Ectodermal cell (in vitro differentiated cells): ENCODE results near the gene NRF1.
A peak's percentile ranks its signal among the peaks of the same experiment; 100 is the strongest.

Source experiments
- H3K27ac ChIP-seq: 2 replicates; pipeline ENCODE4 v1.7.0; 2013; ENCODE audit warnings: mild to moderate bottlenecking, low read depth, low read length; ENCODE audit not compliant: insufficient read depth, poor library complexity, severe bottlenecking
- H3K27me3 ChIP-seq: 2 replicates; pipeline ENCODE4 v1.7.0; 2013; ENCODE audit warnings: mild to moderate bottlenecking, low read length; ENCODE audit not compliant: insufficient read depth, control insufficient read depth, poor library complexity, severe bottlenecking
- H3K36me3 ChIP-seq: one replicate; pipeline ENCODE4 v1.7.0; 2013; ENCODE audit warnings: low read length; ENCODE audit not compliant: control insufficient read depth, insufficient read depth
- H3K4me1 ChIP-seq: one replicate; pipeline ENCODE4 v1.7.0; 2013; ENCODE audit warnings: low read length; ENCODE audit not compliant: control insufficient read depth, insufficient read depth
- H3K4me3 ChIP-seq: 2 replicates; pipeline ENCODE4 v1.7.0; 2013; ENCODE audit warnings: low read depth, low read length, control low read depth; ENCODE audit not compliant: insufficient read depth
- H3K9me3 ChIP-seq: 2 replicates; pipeline ENCODE4 v1.7.0; 2013; ENCODE audit warnings: mild to moderate bottlenecking, low read length, moderate library complexity; ENCODE audit not compliant: control insufficient read depth
- WGBS, 2 experiments: methylation state at CpG; one replicate each; pipeline ENCODE4 v1.1.7; 2013; ENCODE audit warnings: missing lambda C conversion rate in 2 of 2; 5-methylcytosine and 5-hydroxymethylcytosine counted together

Gene NRF1

DNA sequence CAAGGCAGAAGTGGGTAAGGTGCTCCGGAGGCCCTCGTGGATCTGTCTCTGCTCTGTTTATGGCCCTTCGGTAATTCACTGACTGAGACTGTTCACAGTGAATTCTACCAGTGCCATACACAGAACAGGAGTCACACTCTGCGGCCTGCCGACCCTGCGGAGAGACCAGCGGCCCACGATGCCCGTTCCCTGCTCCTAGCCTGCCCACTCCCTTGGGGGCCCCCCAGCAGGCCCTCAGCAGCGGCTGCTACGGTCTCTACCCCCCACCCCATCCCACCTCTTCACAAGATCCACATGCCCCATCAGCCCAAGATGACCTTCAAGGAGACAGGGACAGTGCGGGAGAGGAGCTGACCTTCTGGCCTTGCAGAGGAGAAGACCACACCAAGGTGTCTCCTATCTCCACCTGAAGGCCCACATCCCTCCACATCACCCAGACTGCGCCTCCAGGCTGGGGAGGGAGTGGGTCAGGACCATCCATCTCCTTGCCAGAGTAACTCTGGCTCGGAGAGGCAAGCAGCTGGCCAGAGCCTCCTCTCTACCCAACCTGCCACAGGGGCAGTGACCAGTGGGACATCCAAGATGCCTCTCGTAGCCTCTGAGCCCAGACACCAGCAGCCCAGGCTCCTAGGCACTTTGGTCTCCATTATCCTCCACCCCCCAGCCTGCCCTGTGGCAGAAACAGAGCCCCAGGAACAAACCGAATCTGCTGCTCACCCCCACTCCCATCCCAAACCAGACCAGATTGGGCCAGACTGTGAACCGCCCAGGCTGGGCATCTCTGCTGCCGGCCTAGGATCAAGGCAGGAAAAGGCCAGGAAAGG, 163.6 kb downstream of the NRF1 start:
- no peaks in the 10 kb centered on the region for H3K36me3 ChIP-seq
- 86 to 87% methylated on average over 18 of the region's 18 CpGs for WGBS, 2 experiments
- H3K4me1 ChIP-seq: peaks cover 29% of the 10 kb centered on the region
- H3K27me3 ChIP-seq: peaks cover 68% of the 10 kb centered on the region
- no peaks in the 10 kb centered on the region for H3K9me3 ChIP-seq
- H3K27ac ChIP-seq: no peak overlapping the region
- H3K4me3 ChIP-seq: no peak overlapping the region

DNA sequence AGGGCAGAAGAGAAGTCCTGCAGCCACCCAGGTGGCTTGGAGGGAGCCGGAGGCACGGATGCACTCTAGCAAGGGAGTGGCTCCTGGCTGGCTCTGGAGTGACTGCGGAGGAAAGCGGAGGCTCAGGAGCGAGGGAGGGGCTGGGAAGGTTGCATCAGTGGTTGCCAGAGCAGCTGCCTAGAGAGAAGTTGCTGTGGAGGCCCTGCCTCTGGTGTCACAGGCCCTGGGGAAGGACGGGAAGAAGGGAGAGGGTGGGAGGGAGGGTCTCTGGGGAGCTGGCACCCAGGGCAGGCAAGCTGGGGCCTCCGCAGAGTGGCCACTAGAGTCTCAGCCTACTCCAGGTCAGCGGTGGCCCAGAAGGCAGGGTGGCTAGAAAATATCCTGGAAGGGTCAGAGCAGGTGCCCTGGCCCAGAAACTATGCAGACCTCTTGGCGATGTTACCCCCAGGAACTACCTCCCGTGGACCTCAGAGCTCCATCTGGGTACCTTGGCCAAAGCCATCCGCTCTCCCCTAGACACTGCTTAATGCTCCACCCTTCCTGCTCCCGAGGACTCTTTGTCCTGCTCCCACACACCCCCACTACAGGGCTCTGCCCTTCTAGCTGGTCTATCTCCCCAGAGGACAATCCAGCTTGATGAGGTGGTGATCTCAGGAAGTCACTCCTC, 164.3 kb downstream of the NRF1 start:
- WGBS, 2 experiments: 30 to 35% methylated on average over 12 of the region's 12 CpGs
- Histone ChIP-seq H3K4me3 (no peak overlapping the region), H3K27me3 (peaks cover 75% of the 10 kb centered on the region), H3K27ac (no peak overlapping the region), H3K9me3 (no peaks in the 10 kb centered on the region), H3K36me3 (no peaks in the 10 kb centered on the region), H3K4me1 (peaks cover 36% of the 10 kb centered on the region)

DNA sequence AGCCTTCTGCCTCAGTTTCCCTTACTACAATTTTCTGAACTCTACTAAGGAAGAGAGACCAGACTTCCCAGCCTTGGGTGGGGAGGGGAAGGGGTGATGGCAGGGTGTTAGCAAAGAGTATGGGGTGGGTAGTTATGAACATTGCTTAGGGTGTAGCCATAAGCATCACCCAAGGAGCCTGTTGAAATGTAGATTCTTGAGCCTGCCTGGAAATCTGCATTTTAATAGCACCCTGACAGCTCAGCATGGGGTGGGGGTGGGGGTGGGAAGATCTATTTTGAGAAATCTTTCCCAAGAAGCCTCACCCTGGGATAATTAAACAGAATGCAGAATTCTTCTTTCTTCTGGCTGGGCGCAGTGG, 164.8 kb downstream of the NRF1 start:
- H3K4me3 ChIP-seq: no peak overlapping the region
- H3K9me3 ChIP-seq: no peaks in the 10 kb centered on the region
- no peak overlapping the region for H3K27ac ChIP-seq
- peaks cover 80% of the 10 kb centered on the region for H3K27me3 ChIP-seq
- H3K36me3 ChIP-seq: no peaks in the 10 kb centered on the region
- WGBS, 2 experiments: 18 to 33% methylated on average over 1 of the region's 1 CpG
- peaks cover 41% of the 10 kb centered on the region for H3K4me1 ChIP-seq

DNA sequence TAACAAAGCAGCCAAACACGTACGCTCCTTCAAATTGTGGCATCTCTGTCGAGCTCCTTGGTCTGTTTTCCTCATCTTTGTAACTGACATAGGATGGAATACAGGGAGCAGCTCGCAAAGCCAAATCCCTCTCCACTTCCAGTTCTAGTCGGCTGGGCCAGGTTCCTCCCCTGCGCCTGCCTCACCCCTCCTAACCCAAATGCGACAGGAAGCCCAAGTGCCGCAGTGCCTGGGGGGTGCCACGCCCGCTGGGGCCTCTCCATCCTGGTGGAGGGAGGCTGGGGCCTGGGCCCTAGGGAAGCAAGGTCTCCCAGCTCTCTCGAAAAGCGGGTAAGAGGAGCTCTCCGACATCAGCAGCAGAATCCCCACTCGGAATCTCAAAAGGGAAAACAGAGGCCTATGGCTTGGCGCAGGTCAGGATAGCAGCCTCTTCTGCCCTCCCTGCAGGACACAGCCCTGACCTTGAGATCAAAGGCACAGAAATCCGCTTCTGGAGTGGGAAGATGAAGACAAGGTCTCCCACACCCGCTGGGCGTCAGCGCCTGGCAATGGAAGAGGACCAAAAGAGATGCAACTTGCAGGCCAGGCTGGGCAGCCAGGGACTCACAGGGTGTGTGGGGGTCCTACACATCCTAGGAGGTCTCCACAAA, 165.8 kb downstream of the NRF1 start:
- WGBS, 2 experiments: 7 to 11% methylated on average over 19 of the region's 19 CpGs
- Histone ChIP-seq H3K4me3 (no peak overlapping the region), H3K36me3 (no peaks in the 10 kb centered on the region), H3K9me3 (no peaks in the 10 kb centered on the region), H3K4me1 (peaks cover 38% of the 10 kb centered on the region), H3K27me3 (peaks cover 90% of the 10 kb centered on the region), H3K27ac (no peak overlapping the region)

DNA sequence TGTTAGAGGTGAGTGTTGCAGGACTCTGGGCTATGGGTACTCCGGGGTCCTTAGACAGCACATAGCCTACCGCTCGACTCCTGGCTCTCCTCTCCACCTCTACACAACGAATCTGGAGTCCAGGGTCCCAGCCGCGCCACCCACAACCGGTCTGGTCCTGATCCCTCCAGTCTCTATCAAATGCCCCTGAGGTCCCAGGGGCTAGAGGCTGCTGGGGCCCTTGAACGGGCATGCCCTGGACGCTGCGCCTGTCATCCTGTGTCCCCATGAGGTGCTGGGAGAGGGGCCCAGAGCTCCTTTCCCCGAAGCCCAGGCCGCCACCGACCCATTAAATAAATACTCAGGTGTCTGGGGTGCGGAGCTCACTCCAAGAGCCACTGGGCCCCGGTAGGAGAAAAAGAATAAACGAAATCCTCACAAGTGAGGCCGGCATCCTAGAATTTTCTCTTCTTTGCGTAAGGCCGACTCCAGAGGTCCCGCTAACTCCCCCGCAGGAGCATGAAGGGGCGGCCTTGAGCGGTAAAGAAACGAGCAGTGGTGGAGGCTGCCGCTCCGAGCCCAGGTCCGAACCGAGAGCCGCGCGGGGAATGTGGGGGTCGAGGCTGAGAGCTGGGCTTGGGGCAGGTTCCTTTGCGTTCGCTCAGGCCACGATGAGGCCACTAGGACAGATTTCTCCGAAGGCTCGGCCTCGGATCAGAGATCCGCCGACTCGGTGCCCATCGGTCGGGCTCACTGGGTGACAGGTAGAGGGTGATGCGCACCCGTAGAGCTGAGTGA, 166.7 kb downstream of the NRF1 start:
- H3K36me3 ChIP-seq: no peaks in the 10 kb centered on the region
- H3K4me3 ChIP-seq: no peak overlapping the region
- H3K27me3 ChIP-seq: peaks cover 96% of the 10 kb centered on the region
- peaks cover 37% of the 10 kb centered on the region for H3K4me1 ChIP-seq
- H3K9me3 ChIP-seq: no peaks in the 10 kb centered on the region
- 4% methylated on average over 45 of the region's 45 CpGs for WGBS, 2 experiments
- H3K27ac ChIP-seq: no peak overlapping the region

DNA sequence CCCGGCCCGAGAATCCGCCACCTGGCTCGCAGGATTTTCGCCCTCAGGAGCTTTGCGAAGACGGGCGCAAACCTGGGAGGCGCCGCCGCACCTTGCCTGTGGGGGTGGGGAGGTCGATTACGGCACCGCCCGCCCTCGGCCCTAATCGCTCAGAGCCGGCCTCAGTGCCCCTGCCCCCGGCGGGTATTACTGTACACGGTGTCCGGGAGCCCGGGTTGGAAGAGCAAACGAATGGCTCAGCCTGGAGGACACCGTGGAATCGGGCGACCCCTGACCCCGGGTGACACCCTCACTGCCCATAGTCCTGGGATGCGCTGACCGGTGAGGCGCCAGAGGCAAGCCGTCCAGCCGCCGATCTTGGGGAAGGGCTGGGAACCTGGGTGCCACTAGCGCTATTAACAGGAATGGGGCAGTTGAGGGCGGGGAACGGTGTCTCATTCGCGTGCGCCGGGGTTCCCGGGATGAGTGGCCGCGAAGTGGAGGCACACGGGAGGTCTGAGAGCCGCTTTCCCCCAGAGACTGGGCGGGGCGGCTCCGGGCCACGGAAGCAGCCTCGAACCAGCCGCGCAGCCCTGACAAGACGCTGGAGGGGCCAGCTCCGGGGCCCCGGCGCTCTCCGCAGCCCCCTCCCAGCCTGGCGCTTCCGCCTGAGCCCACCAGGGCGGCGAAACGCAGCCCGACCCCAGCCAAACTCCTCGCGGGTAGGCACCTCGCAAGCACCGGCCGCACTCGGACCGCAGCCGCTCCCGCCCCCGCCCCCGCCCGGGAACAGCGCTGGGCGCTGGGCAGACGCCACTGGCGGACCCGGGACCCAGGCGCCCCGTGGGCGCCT, 167.5 kb downstream of the NRF1 start:
- Histone ChIP-seq H3K27ac (no peak overlapping the region), H3K9me3 (no peaks in the 10 kb centered on the region), H3K4me3 (peak overlapping the region; percentile 10), H3K36me3 (no peaks in the 10 kb centered on the region), H3K4me1 (peaks cover 37% of the 10 kb centered on the region), H3K27me3 (peaks cover 98% of the 10 kb centered on the region)
- WGBS, 2 experiments: 1% methylated on average over 84 of the region's 84 CpGs

DNA sequence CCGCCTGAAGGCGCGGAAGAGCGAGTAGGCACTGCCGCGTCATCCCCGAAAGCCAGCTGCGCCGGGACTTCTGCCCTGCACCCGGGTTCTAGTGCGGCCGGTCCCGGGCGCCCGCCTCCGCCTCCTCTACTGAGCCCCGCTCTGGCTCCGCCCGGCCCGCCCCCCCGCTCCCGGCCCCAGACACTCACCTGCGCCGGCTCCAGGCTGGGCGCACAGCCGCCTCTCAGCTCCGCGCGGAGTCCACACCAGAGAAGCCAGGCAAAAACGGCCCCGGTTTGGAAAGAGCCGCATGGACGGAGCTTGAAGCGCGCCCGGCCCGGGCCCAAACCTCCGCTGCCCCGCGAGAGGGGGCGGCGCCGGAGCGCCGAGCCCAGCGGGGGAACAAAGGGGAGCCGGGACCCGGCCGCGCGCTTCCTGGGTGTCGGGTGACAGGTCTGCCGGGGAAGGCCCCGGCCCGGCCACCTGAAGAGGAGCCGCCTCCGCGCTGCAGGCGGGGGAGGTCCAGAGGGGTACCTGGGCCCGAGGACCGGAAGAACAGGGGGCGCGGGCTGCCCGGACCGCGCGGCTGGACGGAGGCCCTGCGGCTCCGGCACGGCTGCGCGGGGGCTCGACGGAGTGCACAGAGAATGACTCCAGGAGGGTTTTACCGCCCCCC, 168.2 kb downstream of the NRF1 start:
- H3K4me1 ChIP-seq: peaks cover 35% of the 10 kb centered on the region
- no peak overlapping the region for H3K27ac ChIP-seq
- no peaks in the 10 kb centered on the region for H3K36me3 ChIP-seq
- H3K27me3 ChIP-seq: peaks cover 100% of the 10 kb centered on the region
- no peaks in the 10 kb centered on the region for H3K9me3 ChIP-seq
- 0 to 1% methylated on average over 76 of the region's 76 CpGs for WGBS, 2 experiments
- peak overlapping the region; percentile 27 for H3K4me3 ChIP-seq

DNA sequence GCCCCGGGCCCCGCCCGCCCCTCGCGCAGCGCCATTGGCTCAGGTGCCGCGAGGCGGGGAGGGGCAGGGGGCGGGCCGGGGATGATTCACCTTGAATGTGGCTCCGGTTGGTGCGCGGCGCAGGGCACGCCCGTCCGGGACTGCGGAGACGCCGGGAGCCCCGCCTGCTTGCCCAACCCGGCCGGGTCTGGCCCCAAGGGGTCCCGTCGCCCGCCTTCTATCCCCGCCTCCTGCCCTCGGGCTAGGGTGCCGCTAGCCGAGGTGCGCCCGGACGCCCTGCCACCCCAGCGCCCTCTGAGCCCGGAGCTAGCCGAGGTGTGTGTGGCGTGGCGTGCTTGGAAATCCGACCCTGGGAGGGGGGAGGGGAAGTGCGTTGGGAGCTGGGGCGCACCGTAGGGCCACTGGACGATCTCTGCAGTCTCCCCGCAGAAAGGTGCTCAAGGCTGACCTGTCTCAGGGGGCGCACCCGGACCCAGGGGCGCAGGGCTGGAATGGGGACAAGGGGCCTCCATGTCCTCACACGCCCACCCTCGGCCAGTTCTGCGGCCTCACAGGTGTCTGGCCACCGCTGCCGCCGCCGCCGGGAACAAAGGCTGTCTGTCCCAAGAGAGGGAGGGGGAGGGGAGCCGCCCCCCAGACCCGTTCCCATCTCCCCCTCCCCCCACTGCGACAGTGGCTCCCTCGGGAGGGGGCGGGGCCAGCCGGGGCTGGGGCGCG, 168.9 kb downstream of the NRF1 start:
- H3K9me3 ChIP-seq: no peaks in the 10 kb centered on the region
- no peaks in the 10 kb centered on the region for H3K36me3 ChIP-seq
- peaks cover 100% of the 10 kb centered on the region for H3K27me3 ChIP-seq
- peaks cover 41% of the 10 kb centered on the region for H3K4me1 ChIP-seq
- H3K27ac ChIP-seq: no peak overlapping the region
- 0 to 1% methylated on average over 63 to 64 of the region's 64 CpGs for WGBS, 2 experiments
- H3K4me3 ChIP-seq: peak overlapping the region; percentile 27
